ENCODE results near the gene MAD1L1.

- TF ChIP-seq CTCF (IDR thresholded peaks at IDR 0.05), result no peak
- TF ChIP-seq POLR2A (IDR thresholded peaks at IDR 0.05), result no peak
Measured at GRCh38 chr7:1897076-1897860, 335.5 kb downstream of the MAD1L1 start.
